Heart left ventricle (tissue), 16 donors: ENCODE data around the gene OR1S1. TPM values are rescaled to one million over a fixed set of nuclear protein-coding genes. Genes with fewer than 3 reads are reported as not detected.
"Not testable (repeated sequence)": the region's sequence is repeated elsewhere in the genome, so short reads cannot be mapped to it uniquely, and the experiment has no call there.

Experiments used
- ATAC-seq, 4 donors: fragments of 200-7000 bp; cut with Tn5 transposase; one replicate each; pipeline ENCODE4 v1.9.1; 2020 to 2022; ENCODE audit warnings: moderate library complexity in 4 of 4, mild to moderate bottlenecking in 3 of 4, moderate number of reproducible peaks in 1 of 4
- DNase-seq, 5 donors: peaks; one replicate each; pipeline ENCODE4 v3.0.0-alpha.2; 2020
- H3K27ac ChIP-seq, 12 donors: fragments of 200-600 bp; sonication (generic) in 4 of 12; one replicate each; pipeline versions ENCODE4 v1.5.0 to v1.8.0; 2016 to 2022; ENCODE audit warnings: mild to moderate bottlenecking in 2 of 12
- H3K27me3 ChIP-seq, 9 donors: fragments of 200-600 bp; sonication (generic) in 2 of 9; one replicate each; pipeline versions ENCODE4 v1.5.1 to v1.8.0; 2016 to 2022; ENCODE audit warnings: mild to moderate bottlenecking in 3 of 9
- H3K36me3 ChIP-seq, 9 donors: fragments of 200-600 bp; sonication (generic) in 2 of 9; one replicate each; pipeline versions ENCODE4 v1.5.0 to v1.8.0; 2018 to 2022; ENCODE audit warnings: mild to moderate bottlenecking in 2 of 9
- H3K4me1 ChIP-seq, 12 donors: fragments of 200-600 bp; sonication (generic) in 4 of 12; one replicate each; pipeline versions ENCODE4 v1.5.0 to v1.8.0; 2016 to 2022; ENCODE audit warnings: mild to moderate bottlenecking in 3 of 12
- H3K4me3 ChIP-seq, 12 donors: fragments of 200-600 bp; sonication (generic) in 4 of 12; one replicate each; pipeline versions ENCODE4 v1.5.0 to v1.8.0; 2017 to 2022; ENCODE audit warnings: mild to moderate bottlenecking in 9 of 12, moderate library complexity in 4 of 12
- H3K9me3 ChIP-seq, 12 donors: fragments of 200-600 bp; sonication (generic) in 4 of 12; one replicate each; pipeline versions ENCODE4 v1.5.0 to v1.8.0; 2016 to 2022; ENCODE audit warnings: mild to moderate bottlenecking in 1 of 12
- CTCF ChIP-seq, 12 donors: fragments of 200-600 bp; sonication (generic) in 4 of 12; IDR thresholded peaks; one replicate each; pipeline versions ENCODE4 v1.5.0 to v1.8.0; 2018 to 2022; ENCODE audit warnings: antibody characterized with exemption in 12 of 12, mild to moderate bottlenecking in 5 of 12
- POLR2A ChIP-seq, 2 donors: fragments of 450-650 bp; IDR thresholded peaks; one replicate each; pipeline ENCODE4 v1.6.1; 2017; ENCODE audit warnings: antibody characterized with exemption in 2 of 2, mild to moderate bottlenecking in 2 of 2, moderate library complexity in 2 of 2
- WGBS, 4 donors: extraction: QIAGEN DNeasy Blood & Tissue Kit in 2 of 4; methylation state at CpG; one replicate each; pipeline versions ENCODE4 v1.1.5 to v1.1.7; 2013 to 2018; 5-methylcytosine and 5-hydroxymethylcytosine counted together
- intact Hi-C, 10 donors: fragments of 100-400 bp; cut with DNase I; formaldehyde crosslinking; loops; one replicate each; pipeline versions ENCODE4 v1.11.1 to v1.14.2; 2022
- long read RNA-seq, 3 donors: library from polyadenylated mRNA; unstranded; transcript quantifications; one replicate each; pipeline ENCODE4 v2.0.0, GENCODE V29; 2020 to 2021
- polyA plus RNA-seq, 2 donors: library from polyadenylated mRNA; stranded (reverse); fragments of 200-250 nt; gene quantifications; one replicate each; pipeline ENCODE4 v1.2.3, GENCODE V29; 2013
- total RNA-seq, 9 donors: library from RNA; depleted of rRNA in 2 of 9; stranded (reverse); fragments of >200 nt in 2 of 9; fragmentation: NEBNext Ultra II Directional in 3 of 9; extraction: Animal tissue kit (Norgen Biotek cat#: 25700) in 3 of 9; gene quantifications; one replicate each; pipeline versions ENCODE4 v1.1.0 to v1.2.4, GENCODE V29; 2016 to 2023
- donor health status: ischemic (EF 13 %, LVEDD 7.1; RV severe dilation, severe dysfunction).
- donor health status: healthy with polysubstance abuse.
- donor health status: DM: no; HTN: yes; CAD: no.
- donor health status: DM: no; HTN: no; CAD: no.
- donor health status: ischemic (EF 25% LVEDD 6.9; RV normal size, moderate dysfunction).
- donor health status: ischemic (EF 25% LVEDD 5.7; RV mildly dilated, moderate dysfunction).
- donor health status: healthy.
- donor health status: DM: yes; HTN: yes; CAD: no.
- donor health status: ischemic (EF 35%, LVEDD 5.7; RV mildly dilated, moderate dysfunction).
- donor health status: nonischemic (EF 11% LVEDD 7.7; RV severe dilation, severe dysfunction).
- donor health status: DM: yes; HTN: yes; CAD: no.
- donor health status: PGD.
- donor health status: ischemic (EF 29% LVEDD 5.4; RV normal size, mild dysfunction).
- donor health status: nonischemic (EF 23%, LVEDD 6.1; RV moderate dilation, normal function).

The OR1S1 gene
- total RNA-seq (not detected), polyA plus RNA-seq (not detected)
- long read RNA-seq, donor 1: 0 reads
- long read RNA-seq, donor 2: 0 reads
- long read RNA-seq, donor 3: 0 reads

DNA sequence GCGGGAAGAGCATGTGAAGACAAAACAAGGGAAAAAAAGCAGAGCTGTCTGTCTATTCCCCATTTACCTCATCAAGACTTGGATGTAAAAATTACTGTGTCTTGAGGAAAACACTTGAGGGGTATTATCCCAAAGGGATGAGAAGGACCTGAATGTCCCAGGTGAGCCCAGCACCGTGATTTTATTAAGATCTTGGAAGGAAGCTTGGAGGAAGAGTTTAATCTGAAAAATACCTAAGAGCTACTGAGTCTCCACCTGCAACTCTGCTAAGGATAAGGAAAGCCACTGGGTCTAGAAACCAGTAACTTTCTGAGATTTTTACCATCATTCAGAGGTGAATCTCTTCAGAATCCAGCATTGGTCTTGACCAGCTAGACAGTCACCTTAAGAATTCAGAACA, at the start of gene OR1S1:
TSS of gene OR1S1 (plus strand) at position 301 of the 400 bp plus-strand sequence.
- H3K27ac ChIP-seq, DNase-seq, intact Hi-C loops, H3K27me3 ChIP-seq, H3K9me3 ChIP-seq, H3K4me3 ChIP-seq, ATAC-seq, H3K4me1 ChIP-seq, H3K36me3 ChIP-seq: not testable (repeated sequence)
- 79 to 95% (median 91%) methylated on average over 2 of the region's 2 CpGs for WGBS, 4 donors

DNA sequence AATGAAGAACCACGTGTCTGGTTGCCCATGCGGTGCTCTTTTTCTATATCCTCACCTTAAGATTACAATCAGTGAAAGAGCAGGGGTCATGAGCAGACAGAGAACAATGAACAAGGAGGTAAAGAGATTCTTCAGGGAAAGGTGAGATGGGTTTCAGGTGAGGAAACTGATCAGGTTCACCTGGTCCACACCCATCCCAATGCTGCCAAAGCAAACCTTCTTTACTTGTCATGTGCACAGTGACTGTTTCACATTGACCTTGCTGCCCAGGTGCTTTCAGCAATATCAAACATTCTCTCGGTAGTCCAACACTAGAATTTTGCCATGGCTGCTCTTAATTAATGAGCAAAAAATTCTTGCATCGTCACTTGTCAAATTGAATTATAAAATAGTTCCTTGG, 48.1 kb upstream of the OR1S1 start:
- H3K36me3 ChIP-seq: no peaks in the 10 kb centered on the region
- peaks cover 0 to 7% (median 0%) of the 10 kb centered on the region in 12 donors for H3K9me3 ChIP-seq
- H3K4me3 ChIP-seq: no peak overlapping the region
- no peaks in the 10 kb centered on the region for H3K27me3 ChIP-seq
- no peaks in the 10 kb centered on the region for H3K4me1 ChIP-seq
- no peak overlapping the region for H3K27ac ChIP-seq
- TF ChIP-seq CTCF (IDR thresholded peaks at IDR 0.05): no peak
- TF ChIP-seq POLR2A (IDR thresholded peaks at IDR 0.05): no peak
- intact Hi-C loops: loop anchor here in 1 of 10 donors (10.0 kb wide), 1 partner anchor 60 kb away; no protein-coding TSS in a partner anchor
- DNase-seq: no peak
- ATAC-seq: no peak
- WGBS, 4 donors: 84 to 91% (median 87%) methylated on average over 4 of the region's 4 CpGs

DNA sequence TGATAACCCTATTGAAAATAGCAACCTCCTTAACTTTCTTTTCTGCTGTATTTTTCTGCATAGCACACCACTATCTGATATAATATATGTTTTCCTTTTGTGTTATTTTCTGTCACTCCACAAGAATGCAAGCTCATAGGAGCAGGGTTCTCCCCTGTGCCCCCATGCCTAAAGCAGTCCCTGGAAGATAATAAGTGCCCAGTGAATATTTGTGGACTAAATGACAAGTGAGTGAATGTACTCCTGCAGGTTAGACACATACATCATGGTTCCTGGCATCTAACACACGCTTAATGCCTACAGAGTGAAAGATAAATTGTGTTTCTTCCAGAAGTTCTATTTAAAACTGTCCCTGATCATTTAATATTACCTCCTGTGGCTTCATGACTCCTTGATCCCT, 47.5 kb upstream of the OR1S1 start:
- WGBS, 4 donors: 77 to 93% (median 82%) methylated on average over 1 of the region's 1 CpG
- Histone ChIP-seq H3K27me3 (no peaks in the 10 kb centered on the region), H3K4me3 (no peak overlapping the region), H3K36me3 (no peaks in the 10 kb centered on the region), H3K27ac (no peak overlapping the region), H3K4me1 (no peaks in the 10 kb centered on the region), H3K9me3 (peaks cover 0 to 2% (median 0%) of the 10 kb centered on the region in 12 donors)
- intact Hi-C loops: loop anchor here in 1 of 10 donors (5.0 to 10.0 kb wide), 2 partner anchors 60 to 347 kb away; no protein-coding TSS in a partner anchor
- DNase-seq (no peak), ATAC-seq (no peak)
- TF ChIP-seq POLR2A (IDR thresholded peaks at IDR 0.05) (no peak), CTCF (IDR thresholded peaks at IDR 0.05) (no peak)

DNA sequence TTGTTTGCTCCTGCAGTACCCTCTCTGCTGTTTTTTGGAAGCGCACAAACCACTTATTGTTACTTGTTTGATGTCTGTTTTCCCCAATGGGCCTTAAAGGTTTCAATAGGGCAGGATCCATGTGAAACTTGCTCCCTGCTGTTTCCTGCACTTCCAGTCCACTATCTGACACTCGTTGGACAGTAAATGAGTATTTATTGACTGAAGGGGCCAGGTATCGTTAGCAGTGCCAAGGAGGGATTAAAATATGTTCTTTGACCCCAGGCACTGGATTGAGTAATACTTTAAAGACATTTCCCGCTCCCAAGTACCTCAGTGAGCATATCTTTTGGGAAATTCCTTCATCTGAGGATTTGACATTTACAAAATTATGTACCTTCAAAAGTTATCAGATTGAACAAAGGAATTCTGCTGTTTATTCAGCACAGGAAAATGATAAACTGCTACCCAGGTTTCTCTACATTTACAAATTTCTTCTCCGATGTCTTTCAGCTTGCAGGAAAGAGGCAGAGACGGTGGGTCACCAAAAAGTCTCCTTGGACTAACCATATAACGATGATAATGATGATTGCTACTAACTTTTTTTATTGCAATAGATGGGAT, 46.9 kb upstream of the OR1S1 start:
- no peak overlapping the region for H3K27ac ChIP-seq
- ATAC-seq: no peak

More for the DNA sequence above, 46.9 kb upstream of the OR1S1 start:
- Histone ChIP-seq H3K36me3 (no peaks in the 10 kb centered on the region), H3K4me1 (no peaks in the 10 kb centered on the region), H3K9me3 (no peaks in the 10 kb centered on the region), H3K27me3 (no peaks in the 10 kb centered on the region), H3K4me3 (no peak overlapping the region)
- intact Hi-C loops: loop anchor here in 1 of 10 donors (5.0 to 10.0 kb wide), 2 partner anchors 61 to 347 kb away; no protein-coding TSS in a partner anchor
- DNase-seq: no peak
- TF ChIP-seq POLR2A (IDR thresholded peaks at IDR 0.05) (no peak), CTCF (IDR thresholded peaks at IDR 0.05) (no peak)
- WGBS, 4 donors: 77 to 84% (median 82%) methylated on average over 7 of the region's 7 CpGs
